ENCODE results near the gene CLDN2.
"Not testable (repeated sequence)": the region's sequence is repeated elsewhere in the genome, so short reads cannot be mapped to it uniquely, and the experiment has no call there.

Gene CLDN2

DNA sequence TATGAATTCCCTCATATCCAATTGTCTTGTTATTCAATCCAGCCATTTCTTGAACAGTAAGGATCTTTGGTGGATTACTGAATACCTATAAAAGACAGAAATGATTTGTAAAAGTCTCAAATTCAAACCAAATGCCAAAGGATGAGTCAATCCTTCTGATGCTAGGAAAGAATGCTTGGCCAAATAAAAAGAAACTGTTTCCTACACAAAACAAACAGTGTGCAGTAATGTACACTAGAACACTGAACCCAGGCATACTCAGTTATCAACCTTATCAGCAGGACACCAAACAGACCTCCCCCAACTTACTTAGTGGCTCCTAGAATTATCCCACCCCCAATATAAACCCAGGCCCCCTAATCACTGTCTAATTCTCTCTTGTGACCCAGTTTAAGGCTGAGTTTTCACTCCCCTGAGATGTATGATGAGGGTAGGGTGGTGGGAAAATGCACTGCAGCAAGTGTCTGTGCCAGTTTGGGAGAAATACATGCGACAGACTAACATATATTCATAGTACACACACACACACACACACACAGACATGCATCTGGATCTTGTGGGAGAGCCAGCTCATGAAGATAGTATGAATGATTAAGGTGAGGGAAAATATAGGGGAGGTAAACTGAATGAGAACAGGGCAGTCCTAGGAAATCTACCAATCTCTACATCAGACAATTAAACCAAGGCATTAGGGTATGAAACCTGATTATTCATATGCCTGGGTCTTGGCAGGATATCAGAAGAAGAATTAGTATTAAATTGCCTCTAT is 35.0 kb downstream of the CLDN2 start:
- no peak for FAIRE-seq
- DNase-seq (ENCODE audit: insufficient read length, low spot score): no peak

DNA sequence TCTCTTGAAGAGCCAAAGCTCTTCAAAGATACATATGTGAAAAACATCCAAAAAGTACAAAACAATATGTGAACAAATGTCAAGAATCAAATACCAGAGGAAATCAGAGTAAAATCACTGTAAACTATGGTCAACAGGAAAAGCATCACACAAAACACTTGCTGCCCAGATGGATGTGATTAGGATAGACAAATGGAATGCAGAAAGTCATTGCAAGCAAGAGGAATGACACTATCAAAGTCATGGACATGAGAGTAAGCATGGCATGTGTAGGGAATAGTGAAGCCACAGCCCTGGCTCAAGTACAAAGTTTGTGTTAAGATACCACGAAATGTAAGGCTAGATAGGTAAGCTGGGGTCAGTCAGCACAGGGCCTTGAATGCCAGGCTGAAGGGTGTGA is 37.7 kb downstream of the CLDN2 start:
- no peak for FAIRE-seq
- DNase-seq (ENCODE audit: insufficient read length, low spot score): no peak

DNA sequence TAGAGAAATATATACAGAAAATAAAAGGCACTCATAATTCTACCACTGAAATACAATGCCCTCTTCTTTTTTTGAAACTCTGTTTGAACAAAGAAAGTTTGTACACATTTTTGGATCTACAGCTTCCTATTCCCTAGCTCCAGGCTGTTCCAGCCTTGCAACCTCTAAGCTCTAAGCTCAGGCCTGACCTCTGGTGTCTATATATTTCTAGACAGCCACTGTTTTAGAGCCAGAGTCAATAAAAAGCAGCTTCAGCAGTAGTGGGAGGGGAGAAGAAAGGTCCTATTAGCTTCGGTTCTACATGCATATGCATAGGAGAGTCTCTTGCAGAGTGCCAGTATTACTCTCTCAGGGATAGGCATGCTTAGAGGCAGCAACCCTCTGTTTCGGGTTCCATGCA is 39.7 kb downstream of the CLDN2 start:
- DNase-seq (ENCODE audit: insufficient read length, low spot score) (no peak), FAIRE-seq (no peak)

DNA sequence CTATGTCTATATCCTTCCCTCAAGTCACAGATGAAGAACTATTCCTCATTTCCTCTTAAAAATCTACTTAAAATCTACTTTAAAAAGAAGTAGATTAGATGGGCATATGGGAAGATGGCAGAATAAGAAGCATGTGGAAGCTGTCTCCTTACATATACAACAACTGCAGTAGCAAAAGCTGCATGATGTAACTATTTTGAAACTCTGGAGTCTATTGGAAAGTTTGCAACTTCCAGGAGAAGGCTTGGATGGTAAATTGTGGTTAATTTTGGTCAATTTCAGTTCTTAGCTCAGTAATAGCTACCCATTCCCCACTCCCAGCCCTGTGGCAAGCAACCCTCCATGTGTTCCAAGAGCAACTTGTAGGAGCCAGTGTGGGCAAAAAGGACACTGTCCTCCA is 42.9 kb downstream of the CLDN2 start:
- FAIRE-seq: no peak
- DNase-seq (ENCODE audit: insufficient read length, low spot score): no peak

DNA sequence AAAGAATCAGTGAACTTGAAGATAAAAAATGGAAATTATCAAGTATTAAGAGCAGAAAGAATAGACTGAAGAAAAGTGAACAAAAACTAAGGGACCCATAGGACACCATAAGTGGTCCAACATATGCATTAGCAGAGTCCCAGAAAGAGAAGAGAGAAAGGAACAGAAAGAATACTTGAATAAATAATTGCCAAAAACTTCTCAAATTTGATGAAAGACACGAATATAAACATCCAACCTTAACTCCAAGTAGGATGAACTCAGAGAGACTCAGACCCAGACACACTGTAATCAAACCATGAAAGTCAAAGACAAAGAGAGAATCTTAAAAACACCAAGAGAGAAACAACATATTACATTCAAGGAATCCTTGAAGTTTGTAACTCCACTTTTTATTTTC is 44.1 kb downstream of the CLDN2 start:
- FAIRE-seq: no peak

DNA sequence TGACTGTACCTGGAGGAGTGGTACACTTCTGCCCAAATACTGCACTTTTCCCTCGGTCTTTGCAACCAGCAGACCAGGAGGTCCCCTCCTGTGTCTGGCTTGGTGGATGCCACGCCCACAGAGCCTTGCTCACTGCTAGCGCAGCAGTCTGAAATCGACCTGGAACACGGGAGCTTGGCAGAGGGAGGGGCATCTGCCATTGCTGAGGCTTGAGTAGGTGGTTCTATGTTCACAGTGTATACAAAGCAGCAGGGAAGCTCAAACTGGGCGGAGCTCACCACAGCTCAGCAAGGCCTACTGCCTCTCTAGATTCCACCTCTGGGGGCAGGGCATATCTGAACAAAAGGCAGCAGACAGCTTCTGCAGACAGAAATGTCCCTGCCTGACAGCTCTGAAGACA is 46.3 kb downstream of the CLDN2 start:
- not testable (repeated sequence) for FAIRE-seq; DNase-seq (ENCODE audit: insufficient read length, low spot score)

More for the DNA sequence above, 44.1 kb downstream of the CLDN2 start:
- DNase-seq (ENCODE audit: insufficient read length, low spot score): no peak

DNA sequence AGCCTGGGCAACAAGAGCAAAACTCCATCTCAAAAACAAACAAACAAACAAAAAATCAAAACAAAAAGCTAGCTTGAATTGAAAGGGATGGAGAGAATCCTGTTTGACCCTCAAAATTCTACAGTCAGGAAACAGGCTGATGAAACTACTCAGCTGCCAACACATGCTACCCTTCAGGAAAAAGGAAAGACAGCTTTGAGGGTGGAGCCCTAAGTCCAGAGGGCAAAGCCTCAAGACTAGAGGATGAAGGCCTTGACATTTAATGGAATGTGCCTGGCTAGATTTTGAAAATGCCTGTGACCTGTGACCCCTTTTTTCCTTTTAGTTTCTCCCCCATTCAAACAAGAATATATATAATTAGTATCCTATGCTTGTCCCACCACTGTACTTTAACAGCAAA is 52.7 kb downstream of the CLDN2 start:
- DNase-seq (ENCODE audit: insufficient read length, low spot score): no peak
- FAIRE-seq: no peak

DNA sequence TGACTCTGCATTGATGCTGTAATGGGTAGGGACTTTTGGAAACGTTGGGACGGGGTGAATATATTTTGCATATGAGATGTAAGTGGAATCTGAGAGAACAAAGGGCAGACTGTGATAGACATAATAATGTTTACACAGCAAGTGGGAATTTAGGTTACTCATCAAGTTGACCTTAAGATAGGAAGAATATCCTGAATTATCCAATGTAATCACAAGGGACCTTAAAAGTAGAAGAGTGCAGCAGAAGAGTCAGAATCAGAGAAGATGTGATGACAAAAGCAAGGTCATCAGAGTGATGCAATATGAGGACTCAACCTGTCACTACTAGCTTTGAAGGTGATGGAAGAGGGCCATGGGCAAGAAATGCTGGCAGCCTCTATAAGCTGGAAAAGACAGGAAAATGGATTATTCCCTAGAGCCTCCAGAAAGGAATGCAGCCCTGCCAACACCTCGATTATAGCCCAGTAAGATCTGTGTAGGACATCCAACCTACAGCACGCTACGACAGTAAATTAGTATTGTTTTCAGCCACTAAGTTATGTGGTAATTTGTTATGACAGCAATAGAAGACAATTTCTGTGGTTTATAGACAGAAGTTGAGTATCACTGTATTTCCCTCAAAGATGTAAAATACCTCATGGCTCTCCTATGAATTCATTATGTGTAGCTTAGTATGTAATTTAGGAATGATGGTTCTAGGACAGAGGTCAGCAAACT is 53.4 kb downstream of the CLDN2 start:
- FAIRE-seq: no peak
- DNase-seq (ENCODE audit: insufficient read length, low spot score): no peak

DNA sequence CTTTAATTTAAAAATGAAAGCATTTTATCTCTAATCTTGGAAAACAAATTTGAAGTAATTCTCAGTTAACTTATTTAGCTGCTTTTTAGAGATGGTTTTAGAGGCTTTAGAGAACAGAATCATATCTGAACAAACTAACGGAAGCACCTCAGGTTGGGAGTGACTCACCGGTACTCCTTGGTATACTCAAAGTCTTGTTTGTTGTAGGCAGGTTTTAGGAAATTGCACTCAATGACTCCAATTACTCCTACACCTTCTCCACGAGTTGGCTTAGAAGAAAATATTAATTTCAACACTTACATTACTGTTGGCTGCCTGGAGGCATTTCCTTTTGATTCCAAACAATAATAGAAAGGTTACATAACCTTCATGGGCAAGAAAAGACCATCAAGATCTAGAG is 56.2 kb downstream of the CLDN2 start:
- FAIRE-seq: no peak

More for the DNA sequence above, 56.2 kb downstream of the CLDN2 start:
- no peak for DNase-seq (ENCODE audit: insufficient read length, low spot score)

Measured in GM19239 (cell line).